ENCODE data around the gene PRPF38B. TPM values are rescaled to one million over a fixed set of nuclear protein-coding genes. Genes with fewer than 3 reads are reported as not detected.

The PRPF38B gene
- polyA plus RNA-seq, 2 of the 4 experiments (the other 2 are of a cell fraction) = 38.8 to 41.6 TPM

DNA sequence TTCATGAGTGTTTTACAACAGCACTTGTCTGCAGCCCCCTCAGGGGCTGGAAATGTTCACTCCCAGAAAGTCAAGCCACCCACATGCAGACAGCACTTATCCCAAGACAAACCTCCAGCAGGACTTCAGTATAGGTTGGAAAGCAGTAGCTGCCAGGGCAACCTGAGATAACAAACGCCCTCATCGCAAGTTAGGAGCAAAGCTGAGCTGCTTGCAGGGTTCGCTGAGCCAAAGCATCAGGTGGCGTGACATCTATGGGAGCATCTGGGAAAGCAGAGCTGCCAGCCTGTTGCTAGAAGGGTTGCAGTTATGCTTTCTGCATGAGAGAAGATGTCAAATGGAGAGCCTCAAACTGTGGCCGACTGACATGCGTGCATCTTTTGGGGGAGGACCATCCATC is 50.1 kb downstream of the PRPF38B start:
- no peaks in the 10 kb centered on the region for H3K4me1 ChIP-seq
- POLR2A ChIA-PET = no interaction called here
- WGBS (ENCODE audit: missing lambda C conversion rate) = 74% methylated on average over 6 of the region's 6 CpGs
- DNase-seq (ENCODE audit: low read depth in 1 of 2, low spot score in 1 of 2) (no peak), ATAC-seq (no peak), FAIRE-seq (no peak)
- CTCF ChIA-PET = no interaction called here
- H3K4me3 ChIP-seq = no peak overlapping the region
- H3K9me3 ChIP-seq = no peaks in the 10 kb centered on the region
- TF ChIP-seq EP300 (IDR thresholded peaks at IDR 0.05) (no peak), PHF8 (IDR thresholded peaks at IDR 0.05; ENCODE audit: borderline replicate concordance, low read depth) (no peak), KDM1A (IDR thresholded peaks at IDR 0.05; ENCODE audit: low read depth) (no peak), HDAC2 (IDR thresholded peaks at IDR 0.05) (no peak)
- TF ChIP-seq, protein P1, sequence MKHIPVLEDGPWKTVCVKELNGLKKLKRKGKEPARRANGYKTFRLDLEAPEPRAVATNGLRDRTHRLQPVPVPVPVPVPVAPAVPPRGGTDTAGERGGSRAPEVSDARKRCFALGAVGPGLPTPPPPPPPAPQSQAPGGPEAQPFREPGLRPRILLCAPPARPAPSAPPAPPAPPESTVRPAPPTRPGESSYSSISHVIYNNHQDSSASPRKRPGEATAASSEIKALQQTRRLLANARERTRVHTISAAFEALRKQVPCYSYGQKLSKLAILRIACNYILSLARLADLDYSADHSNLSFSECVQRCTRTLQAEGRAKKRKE (CRISPR knock-in tag; IDR thresholded peaks at IDR 0.05; ENCODE audit: low read depth) = no peak
- H3K27ac ChIP-seq = no peak overlapping the region
- H3K4me2 ChIP-seq = no peak overlapping the region

- 68% methylated on average over 3 of the region's 3 CpGs for WGBS (ENCODE audit: missing lambda C conversion rate)
- Histone ChIP-seq H3K4me3 (no peak overlapping the region), H3K4me2 (no peak overlapping the region), H3K4me1 (0 out of 3 replicates have a peak, but pooled peaks cover 5% of the 10 kb centered on the region), H3K9me3 (no peaks in the 10 kb centered on the region), H3K27ac (peak overlapping the region in 1 of 2 experiments; percentile 57; a peak in 2 of 6 replicates)
- TF ChIP-seq HDAC2 (IDR thresholded peaks at IDR 0.05) (no peak), ZSCAN20 (CRISPR knock-in tag; IDR thresholded peaks at IDR 0.05) (no peak), EHF (CRISPR knock-in tag; IDR thresholded peaks at IDR 0.05) (no peak), NR3C1 (IDR thresholded peaks at IDR 0.05) (no peak), HMGXB4 (CRISPR knock-in tag; IDR thresholded peaks at IDR 0.05; ENCODE audit: borderline replicate concordance) (no peak), CBX8 (IDR thresholded peaks at IDR 0.05) (no peak)
- TF ChIP-seq, protein P2, sequence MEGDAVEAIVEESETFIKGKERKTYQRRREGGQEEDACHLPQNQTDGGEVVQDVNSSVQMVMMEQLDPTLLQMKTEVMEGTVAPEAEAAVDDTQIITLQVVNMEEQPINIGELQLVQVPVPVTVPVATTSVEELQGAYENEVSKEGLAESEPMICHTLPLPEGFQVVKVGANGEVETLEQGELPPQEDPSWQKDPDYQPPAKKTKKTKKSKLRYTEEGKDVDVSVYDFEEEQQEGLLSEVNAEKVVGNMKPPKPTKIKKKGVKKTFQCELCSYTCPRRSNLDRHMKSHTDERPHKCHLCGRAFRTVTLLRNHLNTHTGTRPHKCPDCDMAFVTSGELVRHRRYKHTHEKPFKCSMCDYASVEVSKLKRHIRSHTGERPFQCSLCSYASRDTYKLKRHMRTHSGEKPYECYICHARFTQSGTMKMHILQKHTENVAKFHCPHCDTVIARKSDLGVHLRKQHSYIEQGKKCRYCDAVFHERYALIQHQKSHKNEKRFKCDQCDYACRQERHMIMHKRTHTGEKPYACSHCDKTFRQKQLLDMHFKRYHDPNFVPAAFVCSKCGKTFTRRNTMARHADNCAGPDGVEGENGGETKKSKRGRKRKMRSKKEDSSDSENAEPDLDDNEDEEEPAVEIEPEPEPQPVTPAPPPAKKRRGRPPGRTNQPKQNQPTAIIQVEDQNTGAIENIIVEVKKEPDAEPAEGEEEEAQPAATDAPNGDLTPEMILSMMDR (IDR thresholded peaks at IDR 0.05) = no peak
- no peak for DNase-seq (ENCODE audit: low read depth in 1 of 2, low spot score in 1 of 2)
- FAIRE-seq = no peak
- CTCF ChIA-PET = interaction anchor here (1.2 kb wide), 1 partner anchor 29 kb away, joined by 3 read pairs; no protein-coding TSS in a partner anchor
- POLR2A ChIA-PET = interaction anchor here (0.6 kb wide), 1 partner anchor 27 kb away, joined by 3 read pairs; no protein-coding TSS in a partner anchor
- ATAC-seq = no peak
Observed at GRCh38 chr1:108745980-108746381, 53.9 kb downstream of the PRPF38B start.

- Histone ChIP-seq H3K4me3 (peak within 1 kb of the TSS; percentile 76), H3K27ac (peak within 1 kb of the TSS; percentile 97), H3K4me1 (0 out of 3 replicates have a peak, but pooled peaks cover 5% of the 10 kb centered on the region), H3K4me2 (peak within 1 kb of the TSS; percentile 68), H3K9me3 (no peaks in the 10 kb centered on the region)
- FAIRE-seq (no peak), DNase-seq (ENCODE audit: low read depth in 1 of 2, low spot score in 1 of 2) (peak; percentile 73 to 98), ATAC-seq (peak; percentile 91 to 93)
- CTCF ChIA-PET = interaction anchor here (0.7 to 1.0 kb wide), 2 partner anchors 10 to 51 kb away, joined by 3 read pairs; no protein-coding TSS in a partner anchor
- under 1% methylated on average over 27 of the region's 75 CpGs for whole genome bisulfite sequencing (ENCODE audit: missing lambda C conversion rate)
- POLR2A ChIA-PET = interaction anchor here (0.6 to 1.0 kb wide), 5 partner anchors 15 to 186 kb away, joined by 3 to 18 read pairs (median 4); partner anchors contain the start of genes EEIG2 and PRPF38B
- TF ChIP-seq CBX8 (IDR thresholded peaks at IDR 0.05) (no peak), NPAS2 (CRISPR knock-in tag; IDR thresholded peaks at IDR 0.05; ENCODE audit: borderline replicate concordance) (no peak), BHLHE40 (IDR thresholded peaks at IDR 0.05; ENCODE audit: low read depth, low read length) (no peak), ZNF302 (CRISPR knock-in tag; IDR thresholded peaks at IDR 0.05) (no peak), PHF8 (IDR thresholded peaks at IDR 0.05; ENCODE audit: borderline replicate concordance, low read depth) (peak; percentile 79), CHD2 (IDR thresholded peaks at IDR 0.05; ENCODE audit: low read length, partially characterized antibody) (no peak), EHMT2 (IDR thresholded peaks at IDR 0.05; ENCODE audit: low read depth) (no peak), HDAC2 (IDR thresholded peaks at IDR 0.05) (no peak), FOSB (CRISPR knock-in tag; IDR thresholded peaks at IDR 0.05) (no peak), RFX5 (IDR thresholded peaks at IDR 0.05) (0 out of 2 replicates have a peak, but pooled peaks have one; percentile 25), SMC3 (IDR thresholded peaks at IDR 0.05) (peak; percentile 42), EP300 (IDR thresholded peaks at IDR 0.05) (no peak), PBX3 (IDR thresholded peaks at IDR 0.05) (no peak), RAD21 (conservative IDR thresholded peaks at IDR 0.05 in 1 of 2, IDR thresholded peaks at IDR 0.05 in 1 of 2) (peak; percentile 31 to 39; a peak in 3 of 5 replicates), HMGXB4 (CRISPR knock-in tag; IDR thresholded peaks at IDR 0.05; ENCODE audit: borderline replicate concordance) (no peak), MAX (IDR thresholded peaks at IDR 0.05) (peak; percentile 79), ESRRA (IDR thresholded peaks at IDR 0.05; ENCODE audit: borderline replicate concordance, low read length) (no peak)
Observed at GRCh38 chr1:108746382-108747170, 54.5 kb downstream of the PRPF38B start, which contains the start of gene STXBP3. TSS of gene STXBP3 (plus strand) at chr1:108746674. CDS start at chr1:108746738, 64 bp downstream.

Data from A549 (cell line).